Neural crest cell (in vitro differentiated cells): Measurements from ENCODE around the gene PRKAG1. TPM values are rescaled to one million over a fixed set of nuclear protein-coding genes. Genes with fewer than 3 reads are reported as not detected.

Experiments used
- DNase-seq: peaks from one replicate; pipeline ENCODE4 v3.0.0; 2021; ENCODE audit warnings: low read depth, mixed read lengths, low spot score
- H3K27ac Mint-ChIP-seq: one replicate; pipeline ENCODE4 v1.8.0; 2021; ENCODE audit warnings: mild to moderate bottlenecking, mixed read lengths; ENCODE audit not compliant: unreplicated experiment
- H3K27me3 Mint-ChIP-seq: 2 replicates; pipeline ENCODE4 v1.8.0; 2021; ENCODE audit warnings: low read depth, mild to moderate bottlenecking, mixed read lengths
- H3K36me3 Mint-ChIP-seq: 2 replicates; pipeline ENCODE4 v1.8.0; 2021; ENCODE audit warnings: low read depth, mild to moderate bottlenecking, mixed read lengths
- H3K4me1 Mint-ChIP-seq: 2 replicates; pipeline ENCODE4 v1.8.0; 2021; ENCODE audit warnings: mixed read lengths
- H3K4me3 Mint-ChIP-seq: one replicate; pipeline ENCODE4 v1.8.0; 2021; ENCODE audit warnings: mild to moderate bottlenecking, mixed read lengths
- H3K9me3 Mint-ChIP-seq: 2 replicates; pipeline ENCODE4 v1.8.0; 2021; ENCODE audit warnings: mixed read lengths
- total RNA-seq: library from RNA; stranded (reverse); gene quantifications from 2 replicates; pipeline ENCODE4 v1.2.1, GENCODE V29; 2021
- TF ChIP-seq, protein P1 (sequence below): fragments of 200-600 bp; sonication (generic); conservative IDR thresholded peaks from 2 replicates; pipeline ENCODE4 v1.5.0; 2021; ENCODE audit warnings: antibody characterized with exemption, mild to moderate bottlenecking

Gene PRKAG1
- total RNA-seq, 1 donor from 2014 or later, result 58.5 TPM

DNA sequence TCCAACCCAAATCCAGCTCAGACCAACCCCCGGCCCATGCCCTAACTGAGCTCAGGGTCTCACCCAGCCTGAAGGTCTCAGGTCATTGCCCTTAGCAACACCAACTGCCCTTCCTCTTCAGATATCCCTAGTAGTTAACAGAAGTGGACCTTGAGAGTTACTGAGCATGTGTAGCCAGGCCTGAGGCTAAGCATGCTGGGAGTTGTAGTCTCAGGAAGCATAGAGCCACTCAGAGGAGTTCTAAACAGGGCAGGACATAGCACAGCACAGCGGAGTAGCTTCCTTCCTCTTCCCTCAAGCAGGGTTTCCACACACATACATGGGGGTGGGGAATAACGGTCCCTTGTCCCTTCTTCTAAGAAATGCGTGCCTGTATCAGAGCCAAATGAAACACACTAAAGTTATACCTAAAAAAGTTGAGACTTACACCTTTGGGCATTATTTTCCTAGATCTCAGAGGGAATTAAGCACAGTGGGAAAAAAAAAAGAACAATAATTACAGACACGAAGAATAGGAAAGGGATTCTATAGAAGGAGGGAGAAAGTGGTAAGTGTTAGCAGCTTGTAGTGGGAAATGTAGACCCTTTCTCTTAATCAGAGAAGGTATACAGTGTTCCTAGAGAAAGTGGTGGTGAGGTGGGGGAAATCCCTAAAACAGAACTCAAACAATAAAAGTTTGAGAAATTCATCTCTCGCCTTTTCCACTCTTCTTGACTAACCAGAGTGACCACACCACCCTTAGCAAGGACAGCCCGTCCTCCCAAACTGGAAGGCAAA is 37.6 kb upstream of the PRKAG1 start:
- H3K4me1 Mint-ChIP-seq, result peaks cover 45% of the 10 kb centered on the region
- H3K9me3 Mint-ChIP-seq, result no peaks in the 10 kb centered on the region
- H3K4me3 Mint-ChIP-seq, result peak overlapping the region; percentile 79
- no peaks in the 10 kb centered on the region for H3K27me3 Mint-ChIP-seq
- H3K36me3 Mint-ChIP-seq, result peaks cover 11% of the 10 kb centered on the region
- DNase-seq, result peak; percentile 23
- TF ChIP-seq, protein P1, sequence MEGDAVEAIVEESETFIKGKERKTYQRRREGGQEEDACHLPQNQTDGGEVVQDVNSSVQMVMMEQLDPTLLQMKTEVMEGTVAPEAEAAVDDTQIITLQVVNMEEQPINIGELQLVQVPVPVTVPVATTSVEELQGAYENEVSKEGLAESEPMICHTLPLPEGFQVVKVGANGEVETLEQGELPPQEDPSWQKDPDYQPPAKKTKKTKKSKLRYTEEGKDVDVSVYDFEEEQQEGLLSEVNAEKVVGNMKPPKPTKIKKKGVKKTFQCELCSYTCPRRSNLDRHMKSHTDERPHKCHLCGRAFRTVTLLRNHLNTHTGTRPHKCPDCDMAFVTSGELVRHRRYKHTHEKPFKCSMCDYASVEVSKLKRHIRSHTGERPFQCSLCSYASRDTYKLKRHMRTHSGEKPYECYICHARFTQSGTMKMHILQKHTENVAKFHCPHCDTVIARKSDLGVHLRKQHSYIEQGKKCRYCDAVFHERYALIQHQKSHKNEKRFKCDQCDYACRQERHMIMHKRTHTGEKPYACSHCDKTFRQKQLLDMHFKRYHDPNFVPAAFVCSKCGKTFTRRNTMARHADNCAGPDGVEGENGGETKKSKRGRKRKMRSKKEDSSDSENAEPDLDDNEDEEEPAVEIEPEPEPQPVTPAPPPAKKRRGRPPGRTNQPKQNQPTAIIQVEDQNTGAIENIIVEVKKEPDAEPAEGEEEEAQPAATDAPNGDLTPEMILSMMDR, result no peak
- peak overlapping the region; percentile 14 for H3K27ac Mint-ChIP-seq

DNA sequence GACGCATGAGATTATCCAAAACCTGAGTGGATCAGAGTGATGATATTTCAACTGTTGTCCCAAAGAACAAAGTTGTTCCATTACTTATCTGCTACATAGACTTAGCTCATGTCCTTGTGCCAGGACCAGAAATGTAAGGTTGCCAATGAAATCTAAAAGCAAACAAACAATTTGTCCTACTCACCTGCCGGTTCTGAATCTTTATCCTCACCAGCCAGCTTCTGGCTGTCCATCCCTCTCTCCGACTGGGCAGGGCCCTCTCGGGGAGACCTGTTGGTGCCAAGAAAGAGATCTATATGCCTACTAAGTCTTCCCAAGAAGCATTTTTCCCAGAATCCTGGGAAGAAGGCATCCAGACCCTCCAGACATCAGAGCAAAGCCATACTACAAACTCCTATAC is 36.5 kb upstream of the PRKAG1 start:
- no peaks in the 10 kb centered on the region for H3K9me3 Mint-ChIP-seq
- H3K27me3 Mint-ChIP-seq, result no peaks in the 10 kb centered on the region
- DNase-seq, result no peak
- peaks cover 42% of the 10 kb centered on the region for H3K4me1 Mint-ChIP-seq
- TF ChIP-seq, protein P1, result no peak
- peak overlapping the region; percentile 21 for H3K4me3 Mint-ChIP-seq
- peaks cover 11% of the 10 kb centered on the region for H3K36me3 Mint-ChIP-seq
- no peak overlapping the region for H3K27ac Mint-ChIP-seq

DNA sequence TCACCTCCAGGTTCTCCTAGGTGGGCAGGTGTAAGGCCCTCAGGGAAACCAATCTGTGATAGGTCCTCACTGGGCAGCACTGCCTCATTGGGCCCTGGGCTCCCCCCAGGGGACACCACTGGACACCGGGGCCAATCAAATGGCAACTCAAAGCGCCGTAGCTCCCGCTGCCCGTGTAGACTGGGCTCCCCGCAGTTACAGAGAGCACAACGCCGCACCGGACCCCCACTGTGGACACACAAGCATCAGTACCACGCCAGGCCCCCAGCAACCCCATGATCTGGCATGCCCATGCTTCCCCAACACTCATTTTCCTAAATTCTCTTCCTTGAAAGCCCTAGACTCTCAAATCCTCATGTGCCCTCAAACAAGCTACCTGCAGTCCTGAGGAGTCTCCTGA is 35.9 kb upstream of the PRKAG1 start:
- peaks cover 11% of the 10 kb centered on the region for H3K36me3 Mint-ChIP-seq
- H3K27me3 Mint-ChIP-seq, result no peaks in the 10 kb centered on the region
- no peaks in the 10 kb centered on the region for H3K9me3 Mint-ChIP-seq
- no peak for DNase-seq
- no peak overlapping the region for H3K27ac Mint-ChIP-seq
- no peak overlapping the region for H3K4me3 Mint-ChIP-seq
- TF ChIP-seq, protein P1, result no peak
- H3K4me1 Mint-ChIP-seq, result peaks cover 42% of the 10 kb centered on the region

DNA sequence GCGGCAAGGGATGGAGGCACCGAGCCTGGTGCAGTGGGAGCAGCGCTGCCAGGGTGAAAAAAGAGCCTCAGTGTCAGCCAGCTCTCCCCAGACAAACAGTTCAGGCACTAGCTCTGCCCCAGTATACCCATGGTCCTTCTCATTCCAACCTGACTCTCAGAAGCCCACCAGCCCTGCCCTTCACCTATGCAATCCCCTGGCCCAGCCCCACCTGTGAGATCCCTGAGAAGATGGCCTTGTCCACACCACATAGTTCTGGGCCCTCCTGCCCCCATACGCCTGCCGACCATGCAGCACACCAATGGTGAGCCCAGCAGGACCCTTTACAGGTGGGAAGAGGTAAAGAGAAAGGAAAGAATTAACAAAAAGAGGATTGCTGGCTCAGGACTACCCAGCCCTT is 35.5 kb upstream of the PRKAG1 start:
- H3K4me3 Mint-ChIP-seq, result no peak overlapping the region
- H3K36me3 Mint-ChIP-seq, result peaks cover 11% of the 10 kb centered on the region

DNA sequence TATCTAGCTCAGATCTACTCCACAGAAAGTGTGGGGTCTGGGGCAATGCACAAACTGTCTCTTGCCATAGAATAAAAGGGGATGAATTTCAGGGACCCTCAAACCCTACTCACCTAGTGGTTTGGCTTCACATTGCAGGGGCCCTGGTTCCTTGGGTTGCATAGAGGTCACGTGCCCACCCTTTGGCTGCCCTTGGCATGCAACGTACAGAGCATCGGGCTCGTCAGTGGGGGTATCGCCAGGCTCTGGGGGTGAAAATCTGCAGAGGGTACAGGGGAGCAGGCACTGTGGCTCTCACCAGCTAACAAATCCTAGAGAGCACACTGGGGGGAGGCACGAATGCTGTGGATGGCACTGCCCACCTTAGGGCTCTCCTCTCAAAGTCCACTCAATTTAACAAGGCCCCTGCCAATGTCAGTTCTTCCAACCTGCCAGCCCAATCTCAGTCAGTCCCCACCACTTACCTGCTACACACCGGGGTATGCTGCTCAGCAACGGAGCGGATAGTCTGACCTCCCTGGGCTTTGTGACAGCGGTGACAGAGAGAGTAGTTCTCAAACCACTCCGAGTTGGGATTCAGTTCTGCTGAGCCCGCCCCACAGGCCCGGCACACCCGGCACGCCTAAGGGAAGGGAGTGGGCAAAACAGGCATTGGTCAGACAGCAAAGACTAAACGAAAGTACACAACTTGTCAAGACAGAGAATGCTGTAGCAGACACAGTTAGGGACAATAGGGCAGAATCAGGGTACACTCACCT is 34.1 kb upstream of the PRKAG1 start:
- peaks cover 18% of the 10 kb centered on the region for H3K36me3 Mint-ChIP-seq
- no peaks in the 10 kb centered on the region for H3K9me3 Mint-ChIP-seq
- no peak for DNase-seq

More for the DNA sequence above, 35.5 kb upstream of the PRKAG1 start:
- TF ChIP-seq, protein P1, result no peak
- Mint-ChIP-seq H3K4me1 (peaks cover 41% of the 10 kb centered on the region), H3K27me3 (no peaks in the 10 kb centered on the region), H3K9me3 (no peaks in the 10 kb centered on the region), H3K27ac (no peak overlapping the region)
- DNase-seq, result no peak

More for the DNA sequence above, 34.1 kb upstream of the PRKAG1 start:
- no peak overlapping the region for H3K4me3 Mint-ChIP-seq
- peaks cover 27% of the 10 kb centered on the region for H3K4me1 Mint-ChIP-seq
- H3K27ac Mint-ChIP-seq, result no peak overlapping the region
- TF ChIP-seq, protein P1, result no peak
- H3K27me3 Mint-ChIP-seq, result no peaks in the 10 kb centered on the region
